ENCODE measurements around the gene CAMTA1.

Gene CAMTA1

GRCh38 chr1:6941786-6942185 lies 156.5 kb downstream of the CAMTA1 start:
- DNase-seq, result no peak

DNA sequence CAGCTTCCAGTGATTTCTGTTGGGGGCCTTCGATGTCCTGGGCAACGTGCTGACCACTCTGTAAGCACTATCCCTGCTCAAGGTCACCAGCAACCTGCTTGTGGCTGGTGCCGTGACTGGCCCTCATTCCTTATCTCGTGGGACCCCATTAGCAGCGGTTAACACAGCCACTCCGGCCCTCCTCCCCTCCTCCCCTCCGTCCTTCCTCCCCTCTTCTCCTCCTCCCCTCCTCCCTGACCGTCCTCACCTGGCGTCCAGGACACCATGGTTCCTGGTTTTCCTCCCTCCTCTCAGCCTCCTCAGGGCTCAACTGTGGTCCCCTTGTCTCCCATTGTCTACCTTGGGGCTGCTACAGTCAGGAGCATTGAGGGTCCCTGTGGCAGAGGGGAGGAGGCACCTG lies 157.7 kb downstream of the CAMTA1 start:
- no peak for DNase-seq

DNA sequence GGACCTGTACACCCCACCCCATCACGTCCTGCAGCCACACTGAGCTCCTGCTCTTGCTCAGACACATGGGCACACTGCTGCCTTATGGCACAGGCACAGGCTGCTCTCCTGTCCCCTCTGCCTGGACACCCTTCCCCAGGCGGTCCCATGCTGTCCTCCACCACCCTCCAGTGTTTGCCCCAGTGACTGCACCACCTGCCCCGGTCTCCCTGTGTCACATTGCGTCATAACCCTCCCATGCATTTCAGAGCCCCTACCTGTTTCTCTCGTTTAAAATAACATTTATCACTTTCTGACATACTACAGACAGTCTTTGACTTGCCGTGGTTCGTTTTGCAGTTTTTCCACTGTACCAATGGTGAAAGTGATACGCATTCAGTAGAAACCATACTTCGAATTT lies 159.2 kb downstream of the CAMTA1 start:
- DNase-seq, result no peak

DNA sequence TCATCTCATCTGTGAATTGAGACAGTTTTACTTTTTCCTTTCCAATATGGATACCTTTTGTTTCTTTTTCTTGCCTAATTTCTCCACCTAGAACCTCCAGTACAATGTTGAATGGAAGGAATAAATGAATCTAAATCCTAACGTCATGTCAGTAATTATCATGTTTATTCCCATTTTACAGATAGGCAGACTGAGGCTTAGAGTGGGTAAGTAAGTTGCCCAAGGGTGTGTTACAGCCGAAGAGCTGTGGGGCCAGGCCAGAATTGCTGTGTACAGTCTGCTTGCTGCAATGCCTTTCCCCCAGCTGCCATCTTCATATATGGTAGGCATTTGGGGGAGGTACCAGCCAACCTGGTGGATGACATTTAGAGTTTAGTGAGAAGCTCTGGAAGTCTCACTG lies 162.7 kb downstream of the CAMTA1 start:
- DNase-seq, result no peak

DNA sequence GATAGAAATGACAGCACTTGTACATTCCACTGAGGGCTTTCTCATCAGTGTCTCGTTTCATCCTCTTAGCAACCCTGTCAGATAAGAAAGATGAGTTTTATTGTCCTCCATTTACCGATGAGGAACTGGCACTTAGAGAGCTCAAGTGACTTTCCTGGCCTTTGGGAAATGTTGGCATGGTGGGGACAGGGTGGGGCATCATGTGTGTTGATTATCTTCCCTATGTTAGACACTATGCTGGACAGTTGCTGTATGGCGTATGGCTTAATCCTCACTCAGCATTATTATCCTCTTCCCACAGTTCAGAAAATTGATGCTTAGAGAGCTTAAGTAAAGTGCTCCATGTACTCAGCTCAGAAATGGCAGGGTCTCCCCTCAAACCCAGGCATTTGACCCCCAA lies 163.2 kb downstream of the CAMTA1 start:
- DNase-seq, result peak; percentile 87

DNA sequence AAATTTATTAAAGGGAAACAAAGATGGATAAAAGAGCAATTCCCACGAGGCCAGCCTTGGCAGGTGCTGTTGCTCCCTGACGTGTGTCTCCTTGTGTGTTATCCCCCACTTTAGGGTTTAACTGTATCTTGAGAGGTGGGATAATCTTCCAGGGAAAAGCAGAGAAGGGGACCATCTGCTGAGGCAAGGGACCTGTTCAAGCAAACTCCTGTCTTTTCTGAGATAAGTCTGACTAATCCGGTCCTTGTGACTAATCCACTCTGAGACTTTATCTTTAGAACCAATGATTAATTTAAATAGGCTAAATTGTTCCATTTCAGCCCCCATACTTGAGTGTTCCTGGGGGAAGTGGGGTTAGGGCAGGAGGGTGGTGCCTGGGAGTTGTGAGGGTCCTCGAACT lies 163.6 kb downstream of the CAMTA1 start:
- DNase-seq, result no peak

- no peak for DNase-seq
These were observed 164.9 kb downstream of the CAMTA1 start for GRCh38 chr1:6950001-6950765.

- no peak for DNase-seq
These were observed 166.3 kb downstream of the CAMTA1 start for GRCh38 chr1:6951536-6951935.

DNA sequence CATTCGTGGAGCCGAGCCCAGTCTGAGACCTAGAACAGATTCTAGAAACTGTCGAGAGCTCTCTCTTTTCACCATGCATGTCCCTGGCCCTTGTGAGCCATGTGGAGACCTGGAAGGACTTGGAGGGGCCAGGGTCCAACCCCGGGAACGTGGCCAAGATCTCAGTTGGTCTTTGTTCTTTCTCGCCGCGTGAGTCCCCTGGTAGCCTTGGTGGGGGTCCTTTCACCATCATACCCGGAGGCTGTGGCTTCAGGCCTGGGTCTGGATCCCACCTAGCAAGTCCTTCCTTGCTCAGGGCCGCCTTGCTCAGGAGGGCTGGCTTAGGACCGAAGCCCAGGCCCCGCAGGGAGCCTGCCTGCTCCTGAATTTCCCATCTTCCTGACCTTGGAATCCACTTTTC lies 168.0 kb downstream of the CAMTA1 start:
- no peak for DNase-seq

DNA sequence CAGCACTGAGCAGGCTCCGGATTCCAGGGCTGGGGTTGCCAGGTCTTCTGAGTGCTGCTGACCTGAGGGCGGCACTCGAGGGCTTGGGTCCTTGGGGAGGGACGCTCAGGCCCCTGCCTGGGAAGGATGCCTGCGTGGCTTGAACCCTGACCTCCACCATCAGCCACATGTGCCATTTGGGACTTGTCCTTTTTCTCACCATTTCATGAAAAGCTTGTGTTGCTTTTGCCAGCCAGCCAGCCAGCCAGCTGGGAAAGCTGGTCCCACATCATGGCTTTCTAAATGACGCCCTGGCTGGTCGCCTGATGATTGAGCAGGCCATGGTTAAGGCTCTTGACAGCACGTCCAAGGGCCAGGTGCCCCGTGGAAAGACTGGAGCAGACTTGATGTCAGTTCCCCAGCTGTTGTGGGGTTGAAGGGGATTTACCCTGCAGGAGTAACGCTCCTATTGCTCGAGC lies 168.7 kb downstream of the CAMTA1 start:
- no peak for DNase-seq

- DNase-seq, result no peak
These were observed 169.3 kb downstream of the CAMTA1 start for GRCh38 chr1:6954591-6954990.

GRCh38 chr1:6955357-6956094 lies 170.3 kb downstream of the CAMTA1 start:
- DNase-seq, result no peak

DNA sequence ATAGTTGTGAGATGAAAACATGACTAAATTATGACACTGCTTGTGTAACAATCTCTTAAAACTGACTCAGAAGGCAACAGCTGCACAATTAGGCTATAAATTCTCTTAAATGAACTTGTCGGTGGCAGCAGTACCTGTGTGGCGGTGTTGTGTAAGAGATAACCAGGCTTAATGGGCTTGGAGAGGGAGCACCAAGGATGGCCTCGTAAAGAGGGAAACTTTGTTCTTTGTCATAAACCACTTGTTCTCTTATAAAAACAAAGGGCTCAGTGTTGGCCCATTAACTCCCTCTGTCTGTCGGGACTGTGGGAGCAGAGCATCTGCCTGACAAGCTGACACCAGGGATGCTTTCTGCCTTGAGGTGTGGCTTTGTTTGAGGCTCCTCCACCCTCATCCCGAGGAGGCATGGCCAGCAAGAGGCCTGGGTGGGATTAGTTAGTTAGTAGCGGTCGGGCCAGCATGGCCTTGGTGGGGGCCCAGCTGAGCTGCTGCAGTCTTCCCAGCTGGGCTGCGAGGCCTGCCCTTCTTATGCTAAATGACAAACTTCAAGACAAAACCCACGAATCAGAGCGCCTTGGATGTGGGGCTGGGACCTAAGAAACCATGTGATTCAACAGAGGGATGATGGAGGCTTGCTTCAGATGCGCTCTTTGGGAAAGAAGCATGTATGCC lies 171.4 kb downstream of the CAMTA1 start:
- DNase-seq, result peak; percentile 93

DNA sequence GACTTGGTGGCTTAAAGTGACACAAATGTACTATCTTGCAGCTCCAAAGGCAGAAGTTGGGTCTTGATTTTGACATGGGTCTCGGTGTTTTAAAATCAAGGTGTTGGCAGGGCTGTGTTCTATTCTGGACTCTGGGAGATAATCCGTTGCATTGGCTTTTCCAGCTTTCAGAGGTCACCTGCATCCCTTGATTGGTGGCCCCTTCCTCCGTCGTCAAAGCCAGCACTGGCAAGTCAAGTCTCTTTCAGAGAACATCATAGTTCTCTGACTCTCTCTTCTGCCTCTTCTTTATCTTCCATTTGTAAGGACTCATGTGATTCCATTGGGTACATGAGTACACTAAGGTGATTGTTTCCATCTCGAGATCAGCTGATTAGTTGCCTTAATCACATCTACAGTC lies 172.1 kb downstream of the CAMTA1 start:
- DNase-seq, result no peak

GRCh38 chr1:6958407-6959030 lies 173.3 kb downstream of the CAMTA1 start:
- no peak for DNase-seq

- no peak for DNase-seq
These were observed 174.2 kb downstream of the CAMTA1 start for GRCh38 chr1:6959491-6959890.

DNA sequence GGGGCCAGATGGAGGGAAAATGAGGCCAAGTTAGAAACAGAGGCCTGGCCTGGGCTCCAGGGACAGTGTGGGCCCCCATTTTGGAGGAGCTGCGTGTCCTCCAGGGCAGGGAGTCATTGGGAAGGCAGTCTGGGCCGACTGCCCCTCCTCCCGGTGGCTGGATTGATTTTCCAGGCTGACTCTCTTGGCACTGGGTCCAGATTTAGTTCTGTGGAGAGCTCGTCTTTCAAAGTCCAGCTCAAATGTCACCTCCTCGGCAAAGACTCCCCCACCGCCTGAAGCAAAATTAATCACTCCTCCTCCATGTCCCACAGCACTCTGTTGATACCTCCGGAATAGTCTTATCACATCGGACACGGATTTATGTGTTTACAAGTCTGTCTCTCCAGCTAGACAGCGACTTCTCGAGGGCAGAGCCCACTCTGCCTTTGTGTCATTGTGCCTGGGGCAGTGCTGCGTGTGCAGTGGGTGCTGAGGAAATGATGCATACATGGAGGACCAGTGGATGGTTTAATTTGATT lies 175.1 kb downstream of the CAMTA1 start:
- DNase-seq, result no peak

DNA sequence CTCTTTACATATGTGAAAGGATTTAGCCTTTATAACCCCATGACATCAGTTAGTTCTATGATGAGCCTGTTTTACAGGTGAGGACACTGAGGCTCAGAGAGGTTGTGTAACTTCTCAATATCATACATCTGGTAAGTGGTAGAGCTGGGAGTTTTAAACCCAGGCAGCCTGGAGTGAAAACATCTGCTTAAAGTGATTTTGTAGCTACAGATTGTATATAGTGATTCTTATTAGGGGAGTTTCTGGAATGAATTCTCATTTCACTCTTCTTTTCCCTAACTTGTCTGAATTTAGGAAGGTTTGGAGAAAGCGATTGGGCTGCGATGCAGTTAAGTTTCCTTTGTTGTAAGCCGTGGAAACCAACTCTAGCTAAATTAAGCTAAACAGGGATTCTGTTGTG lies 175.6 kb downstream of the CAMTA1 start:
- DNase-seq, result no peak

GRCh38 chr1:6961289-6961688 lies 176.0 kb downstream of the CAMTA1 start:
- DNase-seq, result no peak

- no peak for DNase-seq
These were observed 176.7 kb downstream of the CAMTA1 start for GRCh38 chr1:6961905-6962477.

- peak; percentile 97 for DNase-seq
These were observed 177.3 kb downstream of the CAMTA1 start for GRCh38 chr1:6962478-6962995.

Measured in NCI-H187 treated with DMSO at 0.1 percent for 48 hours (cell line).